ENCODE results near the gene ANXA2R. TPM values are rescaled to one million over a fixed set of nuclear protein-coding genes. Genes with fewer than 3 reads are reported as not detected.
A peak's percentile ranks its signal among the peaks of the same experiment; 100 is the strongest.

The ANXA2R gene
- total RNA-seq, 1 experiment from 2014 or later, result 0.20 TPM

DNA sequence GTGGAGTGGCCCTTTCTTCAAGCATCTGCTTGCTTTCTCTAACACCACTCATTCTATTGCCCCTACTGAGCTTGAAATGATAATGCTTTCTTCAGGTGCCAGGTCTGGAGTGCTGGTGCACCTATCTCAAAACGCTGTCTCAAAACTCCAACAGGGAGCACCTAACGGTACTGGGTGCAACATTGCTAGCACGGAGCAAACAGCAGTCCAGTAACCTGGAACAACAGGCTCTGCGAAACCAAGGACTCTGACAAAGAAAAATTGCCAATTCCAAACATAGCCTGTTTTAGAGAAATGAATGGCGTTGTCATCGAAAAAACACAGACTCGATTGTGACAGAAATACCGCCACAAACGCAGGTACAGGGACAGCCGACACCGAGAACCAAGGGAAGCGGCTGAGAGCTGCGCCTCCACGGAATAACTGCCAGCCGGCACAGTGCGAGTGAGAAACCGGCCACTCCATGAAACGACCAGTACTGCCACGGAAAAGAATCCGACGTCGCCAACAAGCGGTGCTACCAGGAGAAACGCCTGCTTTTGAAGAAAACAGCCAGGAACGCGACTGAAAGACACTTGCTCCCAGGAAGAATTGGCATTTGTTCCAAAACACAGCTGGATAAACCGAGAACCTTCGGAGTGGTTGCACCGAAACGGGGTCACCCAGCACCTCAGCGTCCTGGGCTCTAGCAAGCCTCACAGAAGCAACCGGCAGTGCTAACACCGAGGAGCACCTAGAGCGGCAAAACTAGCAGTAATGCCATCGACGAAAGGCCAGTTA lies 3.1 kb downstream of the ANXA2R start:
- Histone ChIP-seq H2BK15ac (ENCODE audit: low read depth, low read length) (no peak overlapping the region), H2BK120ac (ENCODE audit: low read depth, low read length, poor library complexity, severe bottlenecking) (no peak overlapping the region), H3K27ac (ENCODE audit: insufficient read length, low read depth, low read length) (no peak overlapping the region), H3T11ph (ENCODE audit: low read length) (no peak overlapping the region), H3K14ac (ENCODE audit: insufficient read depth, low read length) (no peak overlapping the region), H4K91ac (ENCODE audit: insufficient read length, low read depth, low read length) (no peak overlapping the region), H2BK20ac (ENCODE audit: low read depth, low read length, poor library complexity, severe bottlenecking) (no peak overlapping the region), H3K18ac (ENCODE audit: insufficient read length, low read depth, low read length) (no peak overlapping the region), H3K4me2 (ENCODE audit: insufficient read depth, insufficient read length, low read length) (no peak overlapping the region), H3K9ac (ENCODE audit: extremely low read depth, insufficient read length, low read length) (no peak overlapping the region), H2AFZ (ENCODE audit: low read length) (no peak overlapping the region), H3K9me3 (ENCODE audit: control insufficient read depth, low read depth, low read length) (no peaks in the 10 kb centered on the region), H3K27me3 (ENCODE audit: insufficient read depth, low read length) (peaks cover 85% of the 10 kb centered on the region), H4K8ac (replicated peaks; ENCODE audit: insufficient read length, low read depth, low read length) (no peak overlapping the region), H3K23me2 (ENCODE audit: insufficient read length, low read depth, low read length, poor library complexity, severe bottlenecking) (peaks cover 8% of the 10 kb centered on the region), H3K79me2 (ENCODE audit: insufficient read depth, low read length) (no peaks in the 10 kb centered on the region), H2AK5ac (ENCODE audit: insufficient read length, low read length) (no peak overlapping the region), H4K20me1 (ENCODE audit: control insufficient read depth, insufficient read depth, insufficient read length) (no peaks in the 10 kb centered on the region), H2BK5ac (ENCODE audit: insufficient read length, low read length) (no peak overlapping the region), H3K4ac (ENCODE audit: low read depth, low read length) (no peak overlapping the region), H3K4me1 (ENCODE audit: insufficient read depth, low read length) (peaks cover 2% of the 10 kb centered on the region; the same call in 1 of the 2 replicates), H3K23ac (ENCODE audit: insufficient read length, low read depth, low read length) (no peak overlapping the region), H3K79me1 (ENCODE audit: insufficient read depth, low read depth, low read length, poor library complexity, severe bottlenecking) (no peaks in the 10 kb centered on the region), H3K56ac (ENCODE audit: insufficient read length, low read depth, low read length) (no peak overlapping the region), H4K5ac (ENCODE audit: insufficient read length, low read depth, low read length) (no peak overlapping the region), H2BK12ac (ENCODE audit: insufficient read length, low read depth, low read length) (no peak overlapping the region)
- peaks cover 90% of the 10 kb centered on the region for H3K27me3 Mint-ChIP-seq (ENCODE audit: low read depth)
- no CpG with 5 or more reads among the region's 36 CpGs for WGBS (ENCODE audit: extremely low coverage, insufficient read length, low lambda C conversion rate)
- peak; percentile 40 for DNase-seq
- H3K4me3 Mint-ChIP-seq, result peak overlapping the region in 1 of 2 experiments; percentile 31; a peak in 1 of 5 replicates
- no peaks in the 10 kb centered on the region; a peak in 1 of 7 replicates for H3K36me3 Mint-ChIP-seq (ENCODE audit: insufficient read depth in 1 of 3, low read depth in 3 of 3)
- H3K4me1 Mint-ChIP-seq, result peaks cover 32 to 34% of the 10 kb centered on the region in 2 experiments
- H3K27ac Mint-ChIP-seq, result no peak overlapping the region
- TF ChIP-seq, protein P1, sequence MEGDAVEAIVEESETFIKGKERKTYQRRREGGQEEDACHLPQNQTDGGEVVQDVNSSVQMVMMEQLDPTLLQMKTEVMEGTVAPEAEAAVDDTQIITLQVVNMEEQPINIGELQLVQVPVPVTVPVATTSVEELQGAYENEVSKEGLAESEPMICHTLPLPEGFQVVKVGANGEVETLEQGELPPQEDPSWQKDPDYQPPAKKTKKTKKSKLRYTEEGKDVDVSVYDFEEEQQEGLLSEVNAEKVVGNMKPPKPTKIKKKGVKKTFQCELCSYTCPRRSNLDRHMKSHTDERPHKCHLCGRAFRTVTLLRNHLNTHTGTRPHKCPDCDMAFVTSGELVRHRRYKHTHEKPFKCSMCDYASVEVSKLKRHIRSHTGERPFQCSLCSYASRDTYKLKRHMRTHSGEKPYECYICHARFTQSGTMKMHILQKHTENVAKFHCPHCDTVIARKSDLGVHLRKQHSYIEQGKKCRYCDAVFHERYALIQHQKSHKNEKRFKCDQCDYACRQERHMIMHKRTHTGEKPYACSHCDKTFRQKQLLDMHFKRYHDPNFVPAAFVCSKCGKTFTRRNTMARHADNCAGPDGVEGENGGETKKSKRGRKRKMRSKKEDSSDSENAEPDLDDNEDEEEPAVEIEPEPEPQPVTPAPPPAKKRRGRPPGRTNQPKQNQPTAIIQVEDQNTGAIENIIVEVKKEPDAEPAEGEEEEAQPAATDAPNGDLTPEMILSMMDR (conservative IDR thresholded peaks at IDR 0.05), result no peak
- peaks cover 3 to 5% of the 10 kb centered on the region in 2 experiments; a peak in 2 of 5 replicates for H3K9me3 Mint-ChIP-seq

Data from H9 (cell line).